ENCODE data around the gene CDKN1A. TPM values are rescaled to one million over a fixed set of nuclear protein-coding genes. Genes with fewer than 3 reads are reported as not detected.

Gene CDKN1A
- total and polyA plus RNA-seq, 9 of the 15 experiments (the other 6 are each of a cell fraction or from before 2014, with no cell fraction given) = 0.25 to 8.1 (median 5.1) TPM

- TF ChIP-seq ZNF407 (IDR thresholded peaks at IDR 0.05; ENCODE audit: low read depth) (0 out of 2 replicates have a peak, but pooled peaks have one; percentile 21), ATF1 (CRISPR knock-in tag; IDR thresholded peaks at IDR 0.05) (no peak), ATF1 (tag; IDR thresholded peaks at IDR 0.05) (peak; percentile 82), TARDBP (IDR thresholded peaks at IDR 0.05) (peak; percentile 56; the same call in 1 of the 2 replicates), ZNF316 (IDR thresholded peaks at IDR 0.05) (peak; percentile 39; the same call in 1 of the 2 replicates), HNRNPK (IDR thresholded peaks at IDR 0.05; ENCODE audit: low read depth, low read length, poor library complexity, severe bottlenecking) (no peak), ZBTB33 (CRISPR knock-in tag; IDR thresholded peaks at IDR 0.05) (peak; percentile 98), SP1 (CRISPR knock-in tag; IDR thresholded peaks at IDR 0.05) (peak; percentile 29; the same call in 1 of the 2 replicates), TRIM24 (IDR thresholded peaks at IDR 0.05) (0 out of 4 replicates have a peak, but pooled peaks of 1 of the 2 experiments have one; percentile 25), VEZF1 (CRISPR knock-in tag; IDR thresholded peaks at IDR 0.05) (peak; percentile 77), DACH1 (IDR thresholded peaks at IDR 0.05; ENCODE audit: partially characterized antibody) (peak; percentile 3), NEUROD1 (IDR thresholded peaks at IDR 0.05; ENCODE audit: borderline replicate concordance, low read depth, low read length, partially characterized antibody) (no peak)
Measured at GRCh38 chr6:36660771-36661471, 17.6 kb upstream of the CDKN1A start (continued).

All from K562 (cell line).